GM18517 (cell line): ENCODE data around the gene CELF4.

Experiments used
- ATAC-seq: cut with Tn5 transposase; IDR thresholded peaks from one replicate; pipeline ENCODE4 v1.9.1; 2021; ENCODE audit warnings: mild to moderate bottlenecking, moderate library complexity; ENCODE audit not compliant: unreplicated experiment

CELF4 gene

GRCh38 chr18:37447962-37448888 lies 117.4 kb downstream of the CELF4 start:
- no peak for ATAC-seq

- ATAC-seq, result no peak
Measured at GRCh38 chr18:37445836-37446235, 119.8 kb downstream of the CELF4 start.

- ATAC-seq, result no peak
Measured at GRCh38 chr18:37445368-37445767, 120.2 kb downstream of the CELF4 start.

GRCh38 chr18:37443325-37444055 lies 122.1 kb downstream of the CELF4 start:
- ATAC-seq, result no peak

GRCh38 chr18:37442477-37442876 lies 123.1 kb downstream of the CELF4 start:
- no peak for ATAC-seq

- ATAC-seq, result no peak
Measured at GRCh38 chr18:37441821-37442220, 123.8 kb downstream of the CELF4 start.

GRCh38 chr18:37440206-37440605 lies 125.4 kb downstream of the CELF4 start:
- ATAC-seq, result no peak

GRCh38 chr18:37438417-37439180 lies 127.0 kb downstream of the CELF4 start:
- ATAC-seq, result no peak

GRCh38 chr18:37435996-37436395 lies 129.6 kb downstream of the CELF4 start:
- ATAC-seq, result no peak

- no peak for ATAC-seq
Measured at GRCh38 chr18:37435150-37435867, 130.3 kb downstream of the CELF4 start.

- ATAC-seq, result no peak
Measured at GRCh38 chr18:37434161-37434860, 131.3 kb downstream of the CELF4 start.

GRCh38 chr18:37432436-37433195 lies 133.0 kb downstream of the CELF4 start:
- ATAC-seq, result no peak

GRCh38 chr18:37430357-37431076 lies 135.1 kb downstream of the CELF4 start:
- ATAC-seq, result no peak

GRCh38 chr18:37429791-37430190 lies 135.8 kb downstream of the CELF4 start:
- no peak for ATAC-seq

- ATAC-seq, result no peak
Measured at GRCh38 chr18:37428288-37428974, 137.2 kb downstream of the CELF4 start.

- ATAC-seq, result no peak
Measured at GRCh38 chr18:37426586-37426985, 139.0 kb downstream of the CELF4 start.

- no peak for ATAC-seq
Measured at GRCh38 chr18:37425222-37425621, 140.4 kb downstream of the CELF4 start.

- no peak for ATAC-seq
Measured at GRCh38 chr18:37424507-37424906, 141.1 kb downstream of the CELF4 start.
